Left lobe of liver (tissue), 2 donors: ENCODE data around the gene BAHD1. TPM values are rescaled to one million over a fixed set of nuclear protein-coding genes. Genes with fewer than 3 reads are reported as not detected.
"Not testable (repeated sequence)": the region's sequence is repeated elsewhere in the genome, so short reads cannot be mapped to it uniquely, and the experiment has no call there.

Experiments used
- ATAC-seq: fragments of 200-7000 bp; cut with Tn5 transposase; one replicate; pipeline ENCODE4 v1.9.1; 2020; ENCODE audit warnings: mild to moderate bottlenecking, moderate library complexity
- DNase-seq: peaks from one replicate; pipeline ENCODE4 v3.0.0-alpha.2; 2020; ENCODE audit warnings: low spot score
- total RNA-seq: library from RNA; stranded (reverse); gene quantifications from one replicate; pipeline ENCODE4 v1.2.1, GENCODE V29; 2021
- donor health status: DM: no; HTN: no; CAD: no; lungs with moderate emphysema.
- donor health status: DM: no; HTN: yes; CAD: no.

Gene BAHD1
- total RNA-seq, 1 donor from 2014 or later, result 12.8 TPM

- DNase-seq, result no peak
- ATAC-seq, result no peak
Measured at GRCh38 chr15:40443255-40443654, 2.5 kb downstream of the BAHD1 start.

DNA sequence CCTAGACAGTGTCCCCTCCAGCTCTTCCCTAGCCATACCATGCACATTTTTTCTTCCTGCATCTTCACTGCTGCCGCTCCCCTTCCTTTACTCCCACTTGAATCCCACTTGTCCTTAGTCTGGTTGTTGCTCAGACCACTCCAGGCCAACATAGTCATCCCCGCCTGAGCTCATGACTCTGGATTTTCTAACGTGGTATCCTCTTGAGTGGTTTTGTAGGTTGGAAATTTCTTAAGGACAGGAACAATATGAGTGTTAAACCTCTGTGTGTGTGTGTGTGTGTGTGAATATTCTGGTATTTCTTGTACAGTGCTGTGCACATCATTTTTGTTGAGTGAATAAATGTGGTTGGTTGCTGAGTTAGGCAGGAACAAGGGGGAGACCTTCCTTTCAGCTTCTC lies 3.1 kb downstream of the BAHD1 start:
- DNase-seq (no peak), ATAC-seq (no peak)

DNA sequence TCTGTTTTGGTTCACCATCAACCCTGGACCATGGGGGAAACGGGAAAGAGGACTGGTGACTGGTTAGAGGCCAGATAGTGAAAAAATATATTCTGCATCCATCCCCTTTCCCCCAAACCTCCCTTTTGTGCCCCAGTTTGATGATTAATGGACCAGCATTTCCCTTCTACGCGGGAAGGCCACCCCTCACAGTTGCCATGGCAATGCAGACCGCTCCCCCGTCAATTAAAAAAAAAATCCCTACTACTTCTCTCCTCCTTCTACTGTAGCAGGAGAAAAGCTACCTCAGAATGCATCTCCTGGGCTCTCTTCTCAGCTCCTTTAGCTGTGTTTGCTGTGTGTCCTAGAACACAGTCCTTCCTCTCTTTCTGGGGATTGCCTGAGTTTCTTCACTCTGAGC lies 4.0 kb downstream of the BAHD1 start:
- DNase-seq (no peak), ATAC-seq (no peak)

GRCh38 chr15:40445421-40445922 lies 4.7 kb downstream of the BAHD1 start:
- no peak for ATAC-seq
- no peak for DNase-seq

GRCh38 chr15:40446144-40446543 lies 5.4 kb downstream of the BAHD1 start:
- ATAC-seq (no peak), DNase-seq (no peak)

- DNase-seq, result no peak
- peak; percentile 64 for ATAC-seq
Measured at GRCh38 chr15:40448354-40448753, 7.6 kb downstream of the BAHD1 start.

- ATAC-seq (no peak), DNase-seq (no peak)
Measured at GRCh38 chr15:40449275-40449674, 8.5 kb downstream of the BAHD1 start.

GRCh38 chr15:40450047-40450446 lies 9.3 kb downstream of the BAHD1 start:
- no peak for ATAC-seq
- no peak for DNase-seq

GRCh38 chr15:40451527-40452158 lies 10.9 kb downstream of the BAHD1 start:
- ATAC-seq, result peak; percentile 22

DNA sequence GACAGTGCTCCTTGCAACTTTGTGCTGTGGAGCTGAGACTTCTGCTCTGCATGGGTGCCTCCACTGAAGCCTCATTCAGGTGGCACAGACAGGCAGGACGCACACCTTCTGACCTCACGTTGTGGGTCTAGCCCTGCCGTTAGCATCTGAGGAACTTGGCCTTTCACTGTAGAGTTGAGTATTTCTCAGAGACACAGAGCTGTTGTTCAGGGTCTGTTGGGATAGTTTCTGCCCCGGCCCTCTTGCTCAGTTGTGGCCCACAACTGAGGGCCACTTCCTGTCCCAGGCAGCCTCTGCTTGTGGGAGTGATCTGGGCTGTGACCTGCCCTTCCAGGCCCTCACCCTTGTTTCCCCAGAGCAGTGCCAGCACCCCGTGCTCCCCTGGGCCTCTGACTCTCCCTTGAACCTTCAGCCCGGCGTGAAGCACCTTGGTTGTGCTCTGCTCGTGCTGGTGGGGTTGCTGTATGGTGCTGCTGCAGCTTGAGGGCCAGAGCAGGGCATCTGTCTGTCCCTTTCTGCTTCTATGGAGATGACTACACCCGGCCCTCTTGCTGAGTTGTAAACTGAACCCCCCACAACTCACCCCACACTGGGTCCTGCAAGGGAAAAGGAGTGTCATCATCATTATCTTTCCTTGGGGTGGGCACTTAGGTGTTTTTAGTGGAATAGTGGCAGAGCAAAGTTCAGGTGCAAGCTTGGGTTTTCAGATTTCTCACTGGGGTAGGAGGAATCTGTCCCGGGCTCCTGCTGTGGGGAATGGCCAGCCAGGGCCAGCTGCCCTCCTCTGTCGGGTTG lies 11.7 kb downstream of the BAHD1 start:
- peak; percentile 14 for ATAC-seq

More at GRCh38 chr15:40451527-40452158, 10.9 kb downstream of the BAHD1 start:
- no peak for DNase-seq

GRCh38 chr15:40453941-40454340 lies 13.2 kb downstream of the BAHD1 start:
- DNase-seq, ATAC-seq: not testable (repeated sequence)

More for the DNA sequence above, 11.7 kb downstream of the BAHD1 start:
- no peak for DNase-seq

GRCh38 chr15:40454904-40455391 lies 14.2 kb downstream of the BAHD1 start:
- ATAC-seq (no peak), DNase-seq (no peak)

- peak; percentile 27 for ATAC-seq
- no peak for DNase-seq
Measured at GRCh38 chr15:40456299-40456712, 15.6 kb downstream of the BAHD1 start.

DNA sequence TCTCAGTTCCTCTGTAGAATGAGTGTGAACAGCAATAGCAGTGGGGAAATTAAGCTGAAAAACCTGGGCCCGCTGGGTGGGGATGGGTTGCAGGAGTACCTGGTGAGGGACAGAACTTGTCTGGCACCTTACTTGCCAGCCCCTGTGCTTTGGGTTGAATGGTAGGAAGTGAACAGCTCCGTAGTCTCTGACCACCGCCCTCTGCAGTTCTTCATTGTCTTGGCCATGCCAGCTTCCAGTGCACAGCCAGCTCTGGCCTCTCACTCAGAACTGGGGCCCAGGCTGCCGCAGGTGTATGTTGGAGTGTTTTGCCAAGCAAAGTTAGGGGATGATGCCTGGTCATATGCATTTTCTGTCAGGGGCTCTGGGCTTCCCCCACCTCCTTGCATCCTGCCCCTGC lies 16.0 kb downstream of the BAHD1 start:
- no peak for ATAC-seq
- DNase-seq, result no peak

GRCh38 chr15:40458495-40459371 lies 18.0 kb downstream of the BAHD1 start:
- ATAC-seq, result no peak
- DNase-seq, result no peak

- no peak for DNase-seq
- ATAC-seq, result no peak
Measured at GRCh38 chr15:40459391-40460015, 18.8 kb downstream of the BAHD1 start.

- ATAC-seq, result no peak
- no peak for DNase-seq
Measured at GRCh38 chr15:40460404-40460803, 19.7 kb downstream of the BAHD1 start.

- ATAC-seq (no peak), DNase-seq (no peak)
Measured at GRCh38 chr15:40461958-40462357, 21.2 kb downstream of the BAHD1 start.

- no peak for ATAC-seq
- DNase-seq, result no peak
Measured at GRCh38 chr15:40463279-40463678, 22.5 kb downstream of the BAHD1 start.

- ATAC-seq, result no peak
- DNase-seq, result no peak
Measured at GRCh38 chr15:40463886-40464545, 23.3 kb downstream of the BAHD1 start.
